ENCODE data around the gene HECTD4.

The HECTD4 gene

DNA sequence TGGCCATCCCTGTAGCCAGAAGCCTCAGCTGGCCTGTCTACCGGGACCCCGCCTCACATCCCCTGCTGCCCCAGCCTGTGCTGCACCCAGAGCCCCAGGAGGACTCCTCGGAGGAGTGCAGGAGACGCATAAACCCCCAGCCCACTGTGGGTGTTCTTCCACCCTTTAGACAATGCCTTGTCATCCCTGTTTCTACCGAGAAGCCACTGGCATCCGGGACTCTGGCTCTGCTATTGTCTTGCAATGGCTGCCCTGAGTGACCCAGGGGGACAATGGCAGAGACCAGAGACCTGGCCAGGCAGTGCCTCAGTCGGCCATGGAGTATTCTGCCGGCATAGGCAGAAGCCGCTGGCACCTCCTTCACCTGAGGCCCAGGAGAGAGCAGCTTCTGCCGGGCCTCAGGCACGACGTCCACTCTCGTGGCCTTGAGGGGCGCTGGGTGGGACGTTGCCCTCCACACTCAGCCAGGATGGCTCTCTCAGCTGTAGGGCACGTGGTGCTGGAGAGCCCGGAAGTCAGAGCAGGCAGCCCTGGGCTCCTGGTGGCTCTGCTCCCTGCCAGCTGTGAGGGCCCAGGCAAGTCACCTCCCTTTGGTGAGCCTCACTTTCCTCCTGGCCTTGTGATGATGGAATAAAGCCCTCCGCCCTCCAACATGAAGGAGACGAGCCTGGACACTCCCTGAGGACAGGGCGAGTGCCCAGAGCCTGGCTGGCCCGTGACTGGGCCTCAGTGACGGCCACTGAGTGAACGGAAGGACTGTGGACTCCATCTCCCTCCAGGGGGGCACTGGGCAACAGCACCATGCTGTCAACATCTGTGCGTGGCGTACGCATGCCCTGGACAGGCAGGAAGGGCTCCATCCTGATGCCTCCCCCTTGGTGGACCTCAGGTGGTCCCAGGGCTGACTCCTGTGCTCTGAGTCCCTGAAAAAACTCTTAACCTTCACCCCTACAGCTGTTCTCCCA is 215.9 kb downstream of the HECTD4 start:
- no peak for DNase-seq
- no peak for TF ChIP-seq GATA1 (IDR thresholded peaks at IDR 0.05; ENCODE audit: low read depth, low read length)
- no peak for TF ChIP-seq POLR2A (IDR thresholded peaks at IDR 0.05; ENCODE audit: low read length)

GRCh38 chr12:112165624-112166023 is 216.6 kb downstream of the HECTD4 start:
- DNase-seq, result no peak
- no peak for TF ChIP-seq GATA1 (IDR thresholded peaks at IDR 0.05; ENCODE audit: low read depth, low read length)
- TF ChIP-seq POLR2A (IDR thresholded peaks at IDR 0.05; ENCODE audit: low read length), result no peak

- TF ChIP-seq POLR2A (IDR thresholded peaks at IDR 0.05; ENCODE audit: low read length), result no peak
- TF ChIP-seq GATA1 (IDR thresholded peaks at IDR 0.05; ENCODE audit: low read depth, low read length), result no peak
- no peak for DNase-seq
Observed at GRCh38 chr12:112164011-112164660, 218.1 kb downstream of the HECTD4 start.

DNA sequence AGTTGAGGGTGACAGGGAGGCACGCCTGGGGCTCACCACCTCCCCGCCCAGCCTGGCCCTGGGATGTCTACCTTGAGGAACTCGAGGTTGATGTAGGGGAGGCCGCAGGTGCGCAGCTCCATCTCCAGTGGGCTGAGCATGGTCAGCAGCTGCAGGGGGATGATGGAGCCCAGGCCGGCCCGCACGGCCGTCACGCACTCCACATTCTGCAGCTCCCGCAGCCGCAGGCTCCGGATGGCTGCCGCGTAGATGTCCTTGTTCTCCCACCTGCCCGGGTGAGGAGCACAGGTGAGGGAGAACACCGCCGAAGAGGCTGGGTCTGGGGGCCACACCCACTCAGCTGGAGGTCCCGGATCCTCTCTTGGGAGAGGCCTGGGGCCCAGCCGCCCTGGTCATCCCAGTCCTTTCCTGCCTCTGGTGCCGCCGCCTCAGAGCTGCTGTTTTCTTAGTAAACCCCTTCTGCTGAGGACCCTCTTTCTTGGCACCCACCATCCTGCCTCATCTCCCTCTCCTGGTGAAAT is 218.7 kb downstream of the HECTD4 start:
- DNase-seq, result no peak
- no peak for TF ChIP-seq GATA1 (IDR thresholded peaks at IDR 0.05; ENCODE audit: low read depth, low read length)
- TF ChIP-seq POLR2A (IDR thresholded peaks at IDR 0.05; ENCODE audit: low read length), result no peak

DNA sequence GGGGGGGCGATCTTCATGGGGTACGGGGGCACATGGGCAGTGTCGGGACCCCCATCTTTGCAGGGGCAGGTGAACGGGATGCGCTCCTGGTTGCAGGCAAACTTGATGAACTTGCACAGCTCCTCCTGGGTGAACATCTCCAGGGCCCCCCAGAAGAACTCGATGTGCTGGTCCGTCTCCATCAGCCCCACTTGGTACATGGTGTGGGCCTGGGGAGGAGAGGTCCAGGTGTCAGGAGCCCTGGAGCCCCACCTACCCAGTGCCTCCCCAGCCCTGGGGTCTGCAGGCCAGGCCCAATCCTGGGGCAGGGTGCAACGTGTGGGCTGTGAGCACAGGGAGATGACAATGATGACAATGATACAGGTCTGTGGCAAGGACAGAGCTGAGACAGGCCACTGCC is 219.2 kb downstream of the HECTD4 start:
- no peak for DNase-seq
- TF ChIP-seq POLR2A (IDR thresholded peaks at IDR 0.05; ENCODE audit: low read length), result no peak
- no peak for TF ChIP-seq GATA1 (IDR thresholded peaks at IDR 0.05; ENCODE audit: low read depth, low read length)

DNA sequence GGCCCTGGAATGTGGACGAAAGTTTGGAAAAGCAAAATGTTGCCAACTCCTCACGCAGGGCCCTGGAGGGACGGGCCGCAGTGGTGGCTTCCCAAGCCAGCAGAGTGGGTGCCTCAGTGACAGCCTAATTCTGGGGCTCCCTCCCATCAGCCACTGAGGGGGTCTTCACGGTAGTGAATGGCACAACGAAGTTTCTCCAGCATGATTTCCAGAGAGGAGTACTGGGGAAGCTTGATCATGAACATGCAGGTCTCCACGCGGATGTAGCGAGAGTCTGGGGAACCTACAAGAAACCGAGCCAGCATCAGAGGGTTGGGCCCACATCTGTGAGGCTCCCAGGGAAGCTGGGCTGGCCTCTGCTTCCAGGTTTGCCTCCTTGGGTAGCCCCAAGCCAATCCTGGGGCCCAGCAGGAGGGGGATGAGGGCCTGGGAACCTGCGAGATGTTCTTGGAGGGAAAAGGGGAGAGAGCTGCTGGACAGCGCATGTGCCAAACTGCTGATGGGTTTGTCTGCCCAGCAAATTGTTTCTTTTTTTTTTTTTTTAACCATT is 219.9 kb downstream of the HECTD4 start:
- DNase-seq, result no peak
- TF ChIP-seq POLR2A (IDR thresholded peaks at IDR 0.05; ENCODE audit: low read length), result no peak
- TF ChIP-seq GATA1 (IDR thresholded peaks at IDR 0.05; ENCODE audit: low read depth, low read length), result no peak

DNA sequence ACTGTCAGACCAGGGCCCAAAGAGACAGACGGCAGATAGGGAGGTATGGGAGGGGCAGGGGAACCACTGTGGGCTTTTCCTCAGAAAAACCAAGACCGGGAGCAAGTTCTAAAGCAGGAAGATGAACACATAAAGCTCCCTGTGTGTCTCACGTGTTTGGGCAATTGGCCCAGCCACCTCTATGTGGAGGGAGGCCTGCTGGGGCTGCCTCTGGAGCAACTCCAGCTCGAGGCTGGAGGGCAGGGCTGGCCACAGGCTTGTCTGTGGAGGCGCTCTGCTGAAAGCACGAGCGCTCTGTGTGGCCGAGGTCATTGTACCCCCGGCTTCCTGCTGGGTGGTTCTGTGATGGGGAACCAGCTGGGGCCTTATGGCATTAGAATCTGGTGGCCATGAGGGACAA is 220.5 kb downstream of the HECTD4 start:
- TF ChIP-seq GATA1 (IDR thresholded peaks at IDR 0.05; ENCODE audit: low read depth, low read length) (no peak), POLR2A (IDR thresholded peaks at IDR 0.05; ENCODE audit: low read length) (no peak)
- DNase-seq, result no peak

DNA sequence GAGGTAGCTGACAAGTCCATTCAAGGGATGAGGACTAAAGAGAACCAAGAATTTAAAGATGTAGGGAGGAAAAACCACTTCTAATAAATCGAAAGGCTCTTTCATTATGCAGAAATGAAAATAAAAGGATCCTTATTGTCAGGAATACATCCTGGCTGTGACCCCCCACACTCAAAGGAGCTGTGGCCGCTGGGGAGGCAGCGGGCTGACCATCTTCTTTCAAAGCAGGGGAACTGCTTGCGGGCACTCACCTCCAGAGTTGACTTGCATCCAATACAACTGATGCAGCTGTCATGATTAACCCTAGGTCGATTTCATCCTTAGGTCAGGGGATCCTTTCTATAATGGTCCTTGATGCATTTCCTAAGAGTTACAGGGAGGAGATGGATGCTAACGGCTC is 221.6 kb downstream of the HECTD4 start:
- no peak for DNase-seq
- TF ChIP-seq GATA1 (IDR thresholded peaks at IDR 0.05; ENCODE audit: low read depth, low read length) (no peak), POLR2A (IDR thresholded peaks at IDR 0.05; ENCODE audit: low read length) (no peak)

- TF ChIP-seq GATA1 (IDR thresholded peaks at IDR 0.05; ENCODE audit: low read depth, low read length), result no peak
- TF ChIP-seq POLR2A (IDR thresholded peaks at IDR 0.05; ENCODE audit: low read length), result no peak
- no peak for DNase-seq
Observed at GRCh38 chr12:112159146-112159541, 223.1 kb downstream of the HECTD4 start.

DNA sequence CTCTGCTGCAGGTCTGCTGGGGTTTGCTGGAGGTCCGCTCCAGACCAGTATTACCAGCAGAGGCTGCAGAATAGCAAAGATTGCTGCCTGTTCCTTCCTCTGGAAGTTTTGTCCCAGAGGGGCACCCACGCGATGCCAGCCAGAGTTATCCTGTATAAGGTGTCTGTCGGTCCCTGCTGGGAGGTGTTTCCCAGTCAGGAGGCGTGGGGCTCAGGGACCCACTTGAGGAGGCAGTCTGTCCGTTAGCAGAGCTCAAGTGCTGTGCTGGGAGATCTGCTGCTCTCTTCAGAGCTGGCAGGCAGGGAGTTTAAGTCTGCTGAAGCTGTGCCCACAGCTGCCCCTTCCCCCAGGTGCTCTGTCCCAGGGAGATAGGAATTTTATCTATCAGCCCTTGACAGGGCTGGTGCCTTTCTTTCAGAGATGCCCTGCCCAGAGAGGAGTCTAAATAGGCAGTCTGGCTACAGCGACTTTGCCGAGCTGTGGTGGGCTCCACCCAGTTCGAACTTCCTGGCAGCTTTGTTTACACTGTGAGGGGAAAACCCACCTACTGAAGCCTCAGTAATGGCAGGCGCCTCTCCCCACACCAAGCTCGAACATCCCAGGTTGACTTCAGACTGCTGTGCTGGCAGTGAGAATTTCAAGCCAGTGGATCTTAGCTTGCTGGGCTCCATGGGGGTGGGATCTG is 223.6 kb downstream of the HECTD4 start:
- DNase-seq, result peak in 1 of 2 experiments; percentile 20

DNA sequence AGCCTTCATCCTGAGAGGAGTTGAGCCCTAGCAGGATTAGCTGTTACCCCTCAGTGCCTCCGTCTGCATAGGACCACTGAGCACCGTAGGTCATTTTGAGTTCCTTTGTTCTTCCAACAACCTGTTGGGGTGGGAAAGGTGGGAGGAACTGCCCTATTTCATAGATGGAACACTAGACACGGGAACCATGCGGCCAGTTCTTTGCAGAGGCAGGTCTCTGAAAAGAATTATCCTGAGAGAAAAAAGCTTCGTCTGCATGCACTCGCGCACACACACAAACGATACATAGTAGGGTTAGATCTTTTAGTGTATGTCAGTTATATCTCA is 228.4 kb downstream of the HECTD4 start:
- TF ChIP-seq POLR2A (IDR thresholded peaks at IDR 0.05; ENCODE audit: low read length) (no peak), GATA1 (IDR thresholded peaks at IDR 0.05; ENCODE audit: low read depth, low read length) (no peak)
- DNase-seq, result no peak

GRCh38 chr12:112153181-112153892 is 228.9 kb downstream of the HECTD4 start:
- TF ChIP-seq GATA1 (IDR thresholded peaks at IDR 0.05; ENCODE audit: low read depth, low read length) (no peak), POLR2A (IDR thresholded peaks at IDR 0.05; ENCODE audit: low read length) (no peak)

DNA sequence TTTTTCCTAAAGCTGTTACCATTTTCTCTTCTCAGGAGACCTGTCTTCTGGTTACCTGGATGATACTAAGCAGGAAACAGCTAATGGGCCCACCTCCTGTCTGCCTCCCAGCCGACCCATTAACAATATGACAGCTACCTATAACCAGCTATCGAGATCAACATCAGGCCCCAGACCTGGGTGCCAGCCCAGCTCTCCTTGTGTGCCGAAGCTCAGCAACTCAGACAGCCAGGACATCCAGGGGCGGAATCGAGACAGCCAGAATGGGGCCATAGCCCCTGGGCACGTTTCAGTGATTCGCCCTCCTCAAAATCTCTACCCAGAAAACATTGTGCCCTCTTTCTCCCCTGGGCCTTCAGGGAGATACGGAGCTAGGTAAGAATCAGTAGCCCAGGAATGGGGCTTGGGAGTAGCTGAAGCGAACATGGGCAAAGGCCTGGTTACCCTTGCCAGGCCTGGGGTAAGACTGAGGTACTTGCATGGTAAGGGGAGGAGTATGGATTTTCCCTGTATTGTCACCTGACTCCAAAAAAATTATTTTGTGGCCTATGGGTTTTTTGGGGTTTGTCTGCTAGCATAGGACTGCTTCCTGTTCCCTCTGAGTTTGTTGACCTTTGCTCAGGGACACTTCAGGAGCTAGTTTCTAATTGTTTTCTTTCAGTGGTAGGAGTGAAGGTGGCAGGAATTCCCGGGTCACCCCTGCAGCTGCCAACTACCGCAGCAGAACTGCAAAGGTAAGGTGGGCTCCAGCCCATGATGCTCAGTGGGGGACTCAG is 230.3 kb downstream of the HECTD4 start:
- TF ChIP-seq GATA1 (IDR thresholded peaks at IDR 0.05; ENCODE audit: low read depth, low read length) (no peak), POLR2A (IDR thresholded peaks at IDR 0.05; ENCODE audit: low read length) (no peak)
- no peak for DNase-seq

More at GRCh38 chr12:112153181-112153892, 228.9 kb downstream of the HECTD4 start:
- DNase-seq, result no peak

Measured in erythroblast (primary cell).